Retina (tissue), 1 donor: ENCODE measurements around the gene SGSM2.
"Not testable (repeated sequence)": the region's sequence is repeated elsewhere in the genome, so short reads cannot be mapped to it uniquely, and the experiment has no call there.

Experiments
- DNase-seq: peaks from one replicate; pipeline ENCODE4 v3.0.0-alpha.2; 2016

SGSM2 gene, protein sequence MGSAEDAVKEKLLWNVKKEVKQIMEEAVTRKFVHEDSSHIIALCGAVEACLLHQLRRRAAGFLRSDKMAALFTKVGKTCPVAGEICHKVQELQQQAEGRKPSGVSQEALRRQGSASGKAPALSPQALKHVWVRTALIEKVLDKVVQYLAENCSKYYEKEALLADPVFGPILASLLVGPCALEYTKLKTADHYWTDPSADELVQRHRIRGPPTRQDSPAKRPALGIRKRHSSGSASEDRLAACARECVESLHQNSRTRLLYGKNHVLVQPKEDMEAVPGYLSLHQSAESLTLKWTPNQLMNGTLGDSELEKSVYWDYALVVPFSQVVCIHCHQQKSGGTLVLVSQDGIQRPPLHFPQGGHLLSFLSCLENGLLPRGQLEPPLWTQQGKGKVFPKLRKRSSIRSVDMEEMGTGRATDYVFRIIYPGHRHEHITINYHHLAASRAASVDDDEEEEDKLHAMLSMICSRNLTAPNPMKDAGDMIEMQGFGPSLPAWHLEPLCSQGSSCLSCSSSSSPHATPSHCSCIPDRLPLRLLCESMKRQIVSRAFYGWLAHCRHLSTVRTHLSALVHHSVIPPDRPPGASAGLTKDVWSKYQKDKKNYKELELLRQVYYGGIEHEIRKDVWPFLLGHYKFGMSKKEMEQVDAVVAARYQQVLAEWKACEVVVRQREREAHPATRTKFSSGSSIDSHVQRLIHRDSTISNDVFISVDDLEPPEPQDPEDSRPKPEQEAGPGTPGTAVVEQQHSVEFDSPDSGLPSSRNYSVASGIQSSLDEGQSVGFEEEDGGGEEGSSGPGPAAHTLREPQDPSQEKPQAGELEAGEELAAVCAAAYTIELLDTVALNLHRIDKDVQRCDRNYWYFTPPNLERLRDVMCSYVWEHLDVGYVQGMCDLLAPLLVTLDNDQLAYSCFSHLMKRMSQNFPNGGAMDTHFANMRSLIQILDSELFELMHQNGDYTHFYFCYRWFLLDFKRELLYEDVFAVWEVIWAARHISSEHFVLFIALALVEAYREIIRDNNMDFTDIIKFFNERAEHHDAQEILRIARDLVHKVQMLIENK

DNA sequence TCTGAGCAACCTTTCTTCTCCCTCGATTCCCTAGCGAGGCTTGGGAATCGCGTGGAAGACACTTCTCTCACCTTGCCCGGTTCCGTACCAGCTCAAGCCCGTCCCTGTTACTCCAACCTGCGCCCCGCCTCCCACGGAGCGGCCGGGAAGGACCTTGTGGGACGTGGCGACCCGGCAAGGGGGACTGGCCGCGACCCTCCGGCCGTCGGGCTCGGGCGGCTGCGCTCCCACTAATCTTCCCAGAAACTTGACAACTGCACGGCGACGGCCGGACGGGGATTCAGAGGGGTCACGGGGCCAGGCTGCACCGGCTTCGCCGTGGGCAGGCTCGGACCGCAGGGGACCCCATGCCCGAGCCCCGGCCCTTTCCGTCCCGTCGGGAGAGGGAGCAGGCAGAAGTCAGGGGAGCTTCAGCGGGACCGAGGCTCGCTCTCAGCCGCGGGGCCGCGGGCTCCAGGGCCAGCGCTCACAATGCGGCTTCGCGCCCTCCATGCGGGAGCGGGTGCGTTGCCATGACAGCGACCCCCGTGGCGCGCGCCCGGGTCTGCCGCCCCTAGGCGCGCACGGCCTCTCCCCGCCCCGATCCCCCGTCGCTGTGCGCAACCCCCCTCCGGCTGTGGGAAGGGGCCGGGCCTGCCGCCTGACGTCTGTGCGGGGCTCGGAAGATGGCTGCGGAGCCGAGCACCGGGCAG lies at the start of gene SGSM2:
Gene SGSM2, plus strand, starts transcription at position 650 of the 692 bp plus-strand sequence. CDS start 188 bp downstream, outside the sequence.
- peak; percentile 84 for DNase-seq

DNA sequence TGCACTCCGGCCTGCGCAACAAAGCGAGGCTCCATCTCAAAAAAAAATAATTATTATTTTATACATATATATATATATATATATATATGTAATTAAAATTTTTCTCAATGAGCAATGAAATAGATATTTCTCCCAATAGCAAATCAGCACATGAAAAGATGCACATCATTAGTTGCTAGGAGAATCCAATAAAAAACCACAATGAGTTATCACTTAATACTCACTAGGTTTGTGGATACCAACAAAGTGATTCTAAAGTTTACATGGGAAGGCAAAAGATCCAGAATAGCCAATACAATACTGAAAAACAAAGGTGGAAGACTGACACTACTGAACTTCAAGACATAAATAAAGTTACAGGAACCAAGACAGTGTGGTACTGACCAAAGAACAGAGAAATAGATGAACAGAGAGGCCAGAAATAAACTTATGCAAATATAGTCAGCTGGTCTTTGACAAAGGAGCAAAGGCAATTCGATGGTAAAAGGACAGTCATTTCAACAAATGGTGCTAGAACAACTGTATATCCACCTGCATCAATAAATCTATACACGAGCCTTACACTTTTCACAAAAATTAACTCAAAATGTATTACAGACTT lies 47.3 kb upstream of the SGSM2 start:
- DNase-seq = no peak

DNA sequence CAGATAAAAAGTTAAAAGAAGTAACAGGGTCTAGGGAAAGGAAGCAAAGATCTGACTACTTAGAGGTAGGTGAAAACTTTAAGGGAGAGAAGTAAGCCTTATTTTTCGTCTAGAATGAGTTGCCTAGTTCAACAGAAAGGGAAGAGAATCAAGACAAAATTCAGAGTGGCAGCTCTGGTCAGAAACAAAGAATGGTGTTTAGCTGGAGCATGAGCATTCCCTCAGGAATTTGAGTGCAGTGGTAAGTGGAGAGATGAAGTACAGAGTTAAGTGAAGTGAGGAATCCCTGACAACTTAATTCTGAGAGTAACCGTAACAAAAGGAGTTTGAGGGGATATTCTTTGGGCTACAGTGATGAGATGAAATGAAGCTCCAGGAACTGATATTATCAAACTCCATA lies 45.2 kb upstream of the SGSM2 start:
- DNase-seq = peak; percentile 29

DNA sequence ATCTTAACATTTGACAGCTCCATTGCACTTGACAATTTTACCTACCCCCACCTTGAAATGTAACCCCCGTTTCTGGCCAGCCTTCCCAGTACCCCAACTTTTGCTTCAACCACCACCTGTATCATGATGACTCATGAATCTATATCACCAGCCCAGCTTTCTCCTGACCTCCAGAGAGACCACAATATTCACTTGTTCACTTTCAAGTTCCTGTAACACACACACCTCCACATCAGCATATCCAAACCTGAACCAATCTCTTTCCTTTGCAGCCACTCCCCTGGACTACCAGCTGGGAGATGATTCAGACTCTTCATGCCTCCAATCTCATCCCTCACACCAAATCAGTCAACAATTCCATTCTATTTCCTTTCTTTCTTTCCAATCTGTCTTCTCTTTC lies 41.7 kb upstream of the SGSM2 start:
- DNase-seq = no peak

DNA sequence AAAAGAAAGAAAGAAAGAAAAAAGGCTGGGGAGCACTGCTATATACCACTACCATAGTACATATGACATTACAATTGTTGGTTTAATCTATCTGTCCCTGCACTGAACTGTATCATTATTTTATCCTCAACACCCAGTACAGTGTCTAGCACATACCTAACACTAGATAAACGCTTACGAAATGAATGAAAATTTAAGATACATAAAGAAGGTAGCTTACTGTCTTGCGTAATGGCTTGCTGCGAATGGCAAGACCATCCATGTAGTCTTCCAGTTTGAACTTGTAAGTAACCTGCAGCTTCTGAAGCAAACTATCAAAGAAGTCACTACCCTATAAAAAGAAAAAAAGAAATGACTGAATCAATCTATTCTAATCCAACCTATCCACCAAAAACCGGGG lies 40.3 kb upstream of the SGSM2 start:
- DNase-seq = no peak

DNA sequence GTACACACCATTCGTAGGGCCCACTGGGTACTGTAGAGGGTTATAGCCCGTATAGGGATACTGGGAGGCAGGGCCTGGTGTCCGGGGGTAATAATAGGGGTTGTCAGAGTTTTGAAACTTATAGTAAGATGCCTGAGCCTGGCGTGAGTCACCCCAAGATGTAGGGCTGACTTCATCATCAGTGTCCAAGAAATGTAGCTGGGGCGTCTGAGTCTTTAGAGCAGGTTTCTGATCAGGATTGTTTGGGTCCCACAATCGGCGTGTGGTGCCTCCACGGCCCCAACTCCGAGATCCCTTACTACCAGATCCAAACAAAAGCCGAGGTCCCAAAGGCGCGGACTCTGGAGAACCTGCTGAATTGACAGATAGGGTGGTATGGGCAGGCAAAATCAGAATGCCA lies 38.2 kb upstream of the SGSM2 start:
- DNase-seq = no peak

DNA sequence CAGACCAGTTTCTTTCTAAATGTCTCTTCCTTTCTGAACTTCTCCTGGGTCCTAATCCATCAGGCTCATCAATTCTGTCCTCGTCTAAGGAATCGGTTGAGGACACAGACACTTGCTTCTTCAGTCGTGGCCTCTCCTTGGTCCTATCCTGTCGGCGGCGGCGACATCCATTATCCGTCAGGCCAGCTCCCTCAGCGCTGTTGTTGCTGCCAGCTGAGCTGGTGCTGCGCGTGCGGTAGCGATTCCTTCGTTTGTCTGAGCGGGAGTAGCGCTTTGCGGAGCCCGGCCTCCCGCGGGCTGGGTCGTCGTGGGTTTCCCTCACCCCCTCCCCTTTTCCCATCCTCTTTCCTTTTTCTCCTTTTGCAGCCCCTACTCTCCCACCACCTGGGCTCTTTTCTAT lies 37.5 kb upstream of the SGSM2 start:
- no peak for DNase-seq

DNA sequence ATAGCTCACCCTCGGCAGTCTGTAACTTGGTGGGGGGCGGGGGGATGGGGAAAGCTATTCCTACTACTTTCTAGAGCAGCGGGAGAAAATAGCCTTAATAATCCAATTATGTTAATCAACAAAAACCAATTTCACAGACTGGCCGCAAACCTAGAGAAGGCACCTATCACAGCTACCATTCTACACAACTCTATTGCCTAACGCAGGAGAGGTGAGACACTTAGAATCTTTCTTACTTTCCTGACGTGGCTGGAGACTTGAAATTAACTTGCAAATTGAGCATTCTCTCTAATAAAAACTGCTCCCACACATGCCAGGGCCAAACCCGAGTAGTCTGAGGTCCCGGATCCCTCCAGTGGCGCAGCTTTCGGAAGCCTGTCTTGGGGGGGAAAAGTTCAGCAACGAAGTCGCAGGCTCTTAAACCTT lies 34.5 kb upstream of the SGSM2 start:
- DNase-seq = no peak

DNA sequence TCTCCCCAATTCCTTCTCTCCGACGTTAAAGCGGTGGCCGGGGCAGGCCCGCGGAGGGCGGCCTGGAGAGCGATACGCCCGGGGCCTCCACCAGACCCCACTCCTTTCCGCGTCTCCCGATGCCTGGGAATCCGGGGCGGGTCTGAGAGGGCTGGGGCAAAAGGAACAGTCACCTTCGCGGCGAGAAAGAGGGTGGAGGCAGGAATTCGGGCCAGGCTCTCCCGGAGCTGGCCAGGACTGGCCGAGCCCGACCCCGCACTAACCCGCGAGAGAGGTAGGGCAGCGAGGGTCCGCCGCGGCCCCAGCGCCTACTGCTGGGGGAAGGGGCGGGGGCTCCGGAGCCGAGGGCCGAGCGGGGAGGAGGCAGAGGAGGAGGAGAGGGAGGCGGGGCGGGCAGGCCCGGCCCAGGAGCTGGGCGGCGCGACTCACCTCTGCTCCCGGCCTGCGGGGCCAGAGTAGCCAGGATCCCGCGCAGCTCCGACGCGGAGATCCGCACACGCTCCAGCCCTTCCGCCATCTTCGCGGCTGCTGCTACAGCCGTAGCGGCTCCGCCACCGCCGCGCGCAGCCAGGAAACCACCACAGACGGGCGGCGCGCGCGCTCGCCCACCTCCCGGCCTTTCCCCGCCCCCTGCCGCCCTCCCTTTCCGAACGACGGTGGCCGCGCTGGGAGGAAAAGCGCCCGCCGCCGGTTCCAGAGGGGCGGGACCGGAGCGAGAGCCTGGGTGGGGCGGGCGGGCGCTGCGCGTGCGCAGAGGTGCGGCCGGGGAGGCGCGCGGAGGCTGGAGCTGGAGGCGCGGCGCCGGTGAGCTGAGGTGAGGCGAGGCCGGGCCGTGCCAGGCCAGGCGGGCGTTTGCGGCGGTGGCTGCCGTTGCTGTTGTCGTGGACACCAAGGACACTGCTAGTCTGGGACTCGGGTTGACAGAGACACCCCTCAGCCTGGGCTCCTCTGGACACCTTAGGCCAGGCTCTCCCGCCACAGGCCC lies 33.8 kb upstream of the SGSM2 start, which contains the start of the genes SMG6 and SRR:
Gene SMG6, minus strand, starts transcription at position 582 of the 985 bp plus-strand sequence. Its CDS starts 65 bp downstream, at position 517.
Gene SRR, plus strand, starts transcription at position 747 of the 985 bp plus-strand sequence. CDS start 11,611 bp downstream, outside the sequence.
- DNase-seq = peak; percentile 95

DNA sequence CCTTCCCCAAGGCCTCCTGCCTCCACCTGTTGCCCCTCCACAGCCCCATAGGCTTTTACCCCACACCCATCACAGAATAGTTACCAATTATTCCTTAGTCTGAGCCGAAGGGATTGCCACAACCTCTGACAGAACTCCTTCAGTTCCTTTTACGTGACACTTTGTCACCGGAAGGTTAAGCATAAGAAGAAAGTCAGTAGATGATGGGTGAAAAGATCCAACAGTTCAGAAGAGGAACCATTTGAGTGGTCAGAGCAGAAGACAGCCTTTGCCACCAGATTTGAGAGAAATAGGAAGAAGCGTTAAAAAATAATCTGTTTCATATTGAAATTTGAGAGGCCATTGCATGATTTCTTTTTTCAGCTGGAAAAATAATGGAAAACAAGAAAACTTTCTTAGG lies 32.4 kb upstream of the SGSM2 start:
- no peak for DNase-seq

DNA sequence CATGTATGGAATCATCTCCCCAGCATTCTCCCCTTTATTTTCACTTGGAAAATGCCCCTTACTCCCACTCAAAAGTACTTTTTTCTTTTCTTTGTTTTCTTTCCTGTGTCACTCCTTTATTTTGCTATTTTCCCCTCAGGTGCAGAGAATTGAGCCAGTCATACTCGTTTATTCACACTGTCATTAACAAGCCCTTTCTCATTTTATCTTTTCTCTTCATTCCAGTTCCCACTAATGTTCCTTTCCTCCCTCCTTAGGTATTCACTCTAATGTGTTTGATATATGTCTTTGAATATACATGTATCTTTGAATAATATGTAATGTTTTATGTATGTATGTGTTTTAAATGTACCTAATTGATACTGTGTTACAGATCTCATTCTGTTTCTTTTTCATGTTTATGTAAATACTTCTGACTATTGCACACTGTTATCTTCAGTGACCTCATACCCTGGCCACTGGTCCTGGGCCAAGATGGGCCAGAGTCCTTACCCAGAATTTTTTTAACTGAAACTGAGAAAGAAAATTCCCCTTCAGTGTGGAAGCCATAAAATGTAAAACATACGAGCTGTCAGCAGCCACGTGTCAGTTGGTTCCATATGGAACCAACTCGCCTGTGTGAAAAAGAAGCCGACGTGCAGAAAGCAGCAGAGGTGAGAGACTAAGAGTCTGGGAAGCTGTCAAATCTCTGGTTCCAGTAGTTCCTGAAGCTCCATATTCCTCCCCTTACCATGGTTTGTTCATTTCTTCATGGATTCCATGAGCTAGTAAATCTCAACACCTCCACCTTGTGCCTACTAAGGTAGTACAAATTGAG lies 27.8 kb upstream of the SGSM2 start:
- DNase-seq = no peak

DNA sequence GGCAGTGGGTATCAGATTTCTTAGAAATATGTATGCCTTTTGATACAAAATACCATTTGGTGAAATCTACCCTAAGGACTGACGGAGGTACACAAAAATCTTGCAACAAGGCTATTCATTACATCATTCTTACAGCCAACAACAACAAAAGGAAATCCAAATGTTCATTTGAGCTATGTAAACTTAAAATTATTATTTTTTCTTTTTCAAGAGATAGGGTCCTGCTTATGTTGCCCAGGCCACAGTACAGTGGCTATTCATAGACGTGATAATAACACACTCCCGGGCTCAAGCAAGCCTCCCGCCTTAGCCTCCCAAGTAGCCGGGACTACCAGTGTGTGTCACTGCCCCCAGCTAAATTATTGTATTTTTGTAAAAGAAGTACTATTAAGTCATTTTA lies 24.6 kb upstream of the SGSM2 start:
- DNase-seq = no peak

DNA sequence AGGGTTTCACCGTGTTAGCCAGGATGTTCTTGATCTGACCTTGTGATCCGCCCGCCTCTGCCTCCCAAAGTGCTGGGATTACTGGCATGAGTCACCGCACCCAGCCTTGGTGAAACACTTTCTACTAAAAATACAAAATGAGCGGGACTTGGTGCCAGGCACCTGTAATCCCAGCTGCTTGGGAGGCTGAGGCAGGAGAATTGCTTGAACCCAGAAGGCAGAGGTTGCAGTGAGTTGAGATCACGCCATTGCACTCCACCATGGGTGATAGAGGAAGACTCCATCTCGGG lies 20.4 kb upstream of the SGSM2 start:
- DNase-seq = not testable (repeated sequence)

DNA sequence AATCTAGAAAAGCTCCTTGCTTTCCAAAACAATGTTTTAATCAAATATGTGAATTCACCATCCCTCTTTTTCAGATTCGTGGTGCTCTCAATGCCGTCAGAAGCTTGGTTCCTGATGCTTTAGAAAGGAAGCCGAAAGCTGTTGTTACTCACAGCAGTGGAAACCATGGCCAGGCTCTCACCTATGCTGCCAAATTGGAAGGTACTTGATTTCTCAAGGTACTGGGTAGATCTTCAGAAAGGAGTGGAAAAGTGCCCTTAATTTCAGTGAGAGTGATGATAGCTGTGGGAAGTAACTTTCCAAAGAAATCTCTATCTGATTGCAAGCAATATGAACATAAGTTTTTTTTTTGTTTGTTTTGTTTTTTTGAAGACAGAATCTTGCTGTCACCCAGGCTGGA lies 19.5 kb upstream of the SGSM2 start:
- DNase-seq = no peak

DNA sequence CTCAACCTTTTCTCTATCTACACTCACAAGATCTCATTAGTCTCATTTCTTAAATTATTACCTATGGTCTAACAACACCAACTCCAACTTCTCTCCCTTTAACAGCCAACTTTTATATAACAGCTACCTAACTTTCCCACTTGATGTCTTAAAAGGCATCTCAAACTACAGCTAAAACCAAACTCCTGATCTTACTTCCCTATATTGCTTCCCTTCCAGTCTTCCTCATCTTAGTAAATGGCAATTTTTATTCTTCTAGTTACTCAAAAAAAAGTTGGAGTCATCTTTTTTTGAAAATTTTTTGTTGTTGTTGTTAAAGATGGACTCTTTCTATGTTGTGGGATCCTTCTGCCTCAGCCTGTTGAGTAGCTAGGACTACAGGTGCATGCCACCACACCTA lies 18.2 kb upstream of the SGSM2 start:
- DNase-seq = no peak

DNA sequence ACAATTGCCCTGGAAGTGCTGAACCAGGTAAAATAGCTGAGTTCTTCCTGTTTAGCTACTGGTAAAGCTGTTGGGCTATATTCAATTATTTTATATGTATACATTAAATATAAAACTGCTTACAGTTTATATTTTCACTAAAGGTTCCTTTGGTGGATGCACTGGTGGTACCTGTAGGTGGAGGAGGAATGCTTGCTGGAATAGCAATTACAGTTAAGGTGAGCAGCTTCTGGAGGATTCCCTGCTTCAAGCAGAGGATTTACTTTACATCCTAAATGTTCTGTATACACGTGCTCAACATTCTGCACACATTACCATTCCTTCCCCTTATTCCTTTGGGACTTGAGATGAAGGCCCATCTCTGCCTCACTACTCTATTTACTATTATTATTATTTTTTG lies 15.9 kb upstream of the SGSM2 start:
- DNase-seq = no peak

DNA sequence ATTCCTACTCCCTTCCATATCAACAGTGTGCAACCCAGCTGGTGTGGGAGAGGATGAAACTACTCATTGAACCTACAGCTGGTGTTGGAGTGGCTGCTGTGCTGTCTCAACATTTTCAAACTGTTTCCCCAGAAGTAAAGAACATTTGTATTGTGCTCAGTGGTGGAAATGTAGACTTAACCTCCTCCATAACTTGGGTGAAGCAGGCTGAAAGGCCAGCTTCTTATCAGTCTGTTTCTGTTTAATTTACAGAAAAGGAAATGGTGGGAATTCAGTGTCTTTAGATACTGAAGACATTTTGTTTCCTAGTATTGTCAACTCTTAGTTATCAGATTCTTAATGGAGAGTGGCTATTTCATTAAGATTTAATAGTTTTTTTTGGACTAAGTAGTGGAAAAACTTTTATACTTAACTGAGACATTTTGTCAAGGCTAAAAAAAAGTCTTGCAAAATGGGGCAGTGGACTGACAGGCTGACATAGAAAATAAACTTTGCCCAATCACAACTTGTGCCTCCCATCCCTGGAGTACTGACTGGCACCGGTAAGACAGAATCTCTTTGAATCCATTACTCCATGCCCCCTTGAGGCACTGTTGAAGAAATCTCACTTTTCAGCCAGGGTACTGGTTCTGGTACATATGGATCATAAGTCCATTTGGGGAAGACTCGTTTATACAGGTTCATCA lies 13.5 kb upstream of the SGSM2 start:
- DNase-seq = no peak

DNA sequence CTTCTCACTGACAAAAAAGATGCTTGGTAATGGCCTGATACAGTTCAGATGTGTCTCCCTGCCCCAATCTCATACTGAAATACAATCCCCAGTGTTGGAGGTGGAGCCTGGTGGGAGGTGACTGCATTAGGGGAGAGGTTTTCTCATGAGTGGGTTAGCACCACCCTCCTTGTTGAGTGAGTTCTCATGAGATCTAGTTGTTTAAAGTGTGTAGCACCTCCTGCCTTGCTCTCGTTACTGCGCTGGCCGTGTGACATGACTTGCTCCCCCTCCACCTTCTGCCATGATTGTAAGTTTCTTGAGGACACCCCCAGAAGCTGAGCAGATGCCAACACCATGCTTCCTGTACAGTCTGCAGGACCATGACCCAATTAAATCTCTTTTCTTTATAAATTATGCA lies 6.0 kb upstream of the SGSM2 start:
- DNase-seq = no peak

DNA sequence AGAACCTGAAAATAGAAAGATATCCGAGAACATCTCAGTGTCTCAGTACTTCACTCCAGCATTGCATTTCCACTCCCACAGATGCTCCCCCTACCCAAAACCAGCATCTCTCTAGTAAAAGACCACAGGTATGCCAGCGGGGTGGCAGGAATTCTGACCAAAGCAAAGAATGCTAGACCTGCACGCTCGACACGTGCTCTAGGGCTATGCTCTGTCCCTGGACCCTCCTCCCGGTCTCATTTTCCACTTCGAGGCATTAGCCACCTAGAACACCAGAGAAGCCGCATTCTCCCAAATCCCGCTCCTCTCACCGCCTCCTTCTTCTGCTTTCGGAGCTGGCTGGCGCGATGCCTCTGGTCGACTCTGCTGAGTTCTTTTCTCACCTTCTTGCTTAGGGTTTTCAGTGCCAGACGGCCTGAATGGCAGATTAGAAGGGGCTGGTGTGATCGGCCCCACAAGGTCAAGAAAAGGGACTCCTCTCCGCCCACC lies 1.5 kb upstream of the SGSM2 start:
- no peak for DNase-seq
